Liver (tissue), 9 donors: ENCODE measurements around the gene MAN2A1. TPM values are rescaled to one million over a fixed set of nuclear protein-coding genes. Genes with fewer than 3 reads are reported as not detected.

Experiments used
- DNase-seq: peaks from one replicate; pipeline ENCODE4 v3.0.0-alpha.2; 2017; ENCODE audit warnings: low spot score
- H3K27ac ChIP-seq, 2 donors: one replicate each; pipeline ENCODE4 v1.7.0; 2013; ENCODE audit warnings: inconsistent platforms in 2 of 2, low read length in 2 of 2, control low read depth in 1 of 2, low read depth in 1 of 2, mild to moderate bottlenecking in 1 of 2
- H3K27me3 ChIP-seq, 4 donors: one replicate each; pipeline versions ENCODE4 v1.6.1 to v1.7.0; 2013; ENCODE audit warnings: low read length in 3 of 4, inconsistent platforms in 1 of 4, mild to moderate bottlenecking in 1 of 4, moderate library complexity in 1 of 4; ENCODE audit not compliant: control insufficient read depth in 4 of 4, insufficient read depth in 4 of 4
- H3K36me3 ChIP-seq, 4 donors: one replicate each; pipeline versions ENCODE4 v1.6.1 to v1.7.0; 2013; ENCODE audit warnings: low read length in 3 of 4, mild to moderate bottlenecking in 3 of 4, low read depth in 1 of 4, moderate library complexity in 1 of 4; ENCODE audit not compliant: control insufficient read depth in 4 of 4, insufficient read depth in 3 of 4
- H3K4me1 ChIP-seq, 4 donors: one replicate each; pipeline versions ENCODE4 v1.6.1 to v1.7.0; 2013; ENCODE audit warnings: low read length in 3 of 4, mild to moderate bottlenecking in 3 of 4, moderate library complexity in 1 of 4; ENCODE audit not compliant: control insufficient read depth in 4 of 4, insufficient read depth in 4 of 4
- H3K4me3 ChIP-seq, 3 donors: one replicate each; pipeline versions ENCODE4 v1.6.1 to v1.7.0; 2013; ENCODE audit warnings: low read length in 3 of 3, control low read depth in 1 of 3, low read depth in 1 of 3, mild to moderate bottlenecking in 1 of 3
- H3K9ac ChIP-seq, 2 donors: one replicate each; pipeline ENCODE4 v1.7.0; 2013; ENCODE audit warnings: low read length in 2 of 2, mild to moderate bottlenecking in 2 of 2, moderate library complexity in 2 of 2, control low read depth in 1 of 2, low read depth in 1 of 2
- H3K9me3 ChIP-seq, 4 donors: one replicate each; pipeline versions ENCODE4 v1.6.1 to v1.7.0; 2013; ENCODE audit warnings: low read length in 3 of 4; ENCODE audit not compliant: control insufficient read depth in 4 of 4
- ATF3 ChIP-seq: IDR thresholded peaks from 2 replicates; pipeline ENCODE4 v1.6.1; 2016; ENCODE audit warnings: antibody characterized with exemption
- CTCF ChIP-seq: fragments of 150-350 bp; IDR thresholded peaks from 2 replicates; pipeline ENCODE4 v1.5.1; 2017; ENCODE audit warnings: improper control_type of control experiment, low read depth, low read length; ENCODE audit not compliant: missing input control
- EGR1 ChIP-seq, 2 donors: IDR thresholded peaks; 2 replicates each; pipeline ENCODE4 v1.6.1; 2016 to 2018; ENCODE audit warnings: antibody characterized with exemption in 2 of 2, low read depth in 2 of 2
- FOXA1 ChIP-seq: IDR thresholded peaks from 2 replicates; pipeline ENCODE4 v1.6.1; 2016; ENCODE audit warnings: antibody characterized with exemption
- FOXA2 ChIP-seq: IDR thresholded peaks from 2 replicates; pipeline ENCODE4 v1.6.1; 2016; ENCODE audit warnings: antibody characterized with exemption
- GABPA ChIP-seq, 2 donors: IDR thresholded peaks in 1 of 2; conservative IDR thresholded peaks in 1 of 2; 2 replicates each; pipeline ENCODE4 v1.6.1; 2016; ENCODE audit warnings: antibody characterized with exemption in 2 of 2, mild to moderate bottlenecking in 1 of 2, moderate library complexity in 1 of 2
- HNF4A ChIP-seq, 2 donors: conservative IDR thresholded peaks; 2 replicates each; pipeline ENCODE4 v1.6.1; 2016; ENCODE audit warnings: antibody characterized with exemption in 2 of 2, mild to moderate bottlenecking in 2 of 2
- HNF4G ChIP-seq: IDR thresholded peaks from 2 replicates; pipeline ENCODE4 v1.6.1; 2016; ENCODE audit warnings: antibody characterized with exemption
- JUND ChIP-seq, 2 donors: IDR thresholded peaks; 2 replicates each; pipeline ENCODE4 v1.6.1; 2016; ENCODE audit warnings: antibody characterized with exemption in 2 of 2
- MAX ChIP-seq: IDR thresholded peaks from 2 replicates; pipeline ENCODE4 v1.6.1; 2016; ENCODE audit warnings: antibody characterized with exemption
- NR2F2 ChIP-seq: IDR thresholded peaks from 2 replicates; pipeline ENCODE4 v1.6.1; 2016; ENCODE audit warnings: antibody characterized with exemption
- RAD21 ChIP-seq, 2 donors: IDR thresholded peaks; 2 replicates each; pipeline ENCODE4 v1.6.1; 2016; ENCODE audit warnings: antibody characterized with exemption in 2 of 2, mild to moderate bottlenecking in 2 of 2
- REST ChIP-seq: IDR thresholded peaks from 2 replicates; pipeline ENCODE4 v1.6.1; 2016; ENCODE audit warnings: antibody characterized with exemption, mild to moderate bottlenecking
- RXRA ChIP-seq, 2 donors: IDR thresholded peaks; 2 replicates each; pipeline ENCODE4 v1.6.1; 2017 to 2018; ENCODE audit warnings: antibody characterized with exemption in 2 of 2, mild to moderate bottlenecking in 1 of 2
- SP1 ChIP-seq: IDR thresholded peaks from 2 replicates; pipeline ENCODE4 v1.6.1; 2018; ENCODE audit warnings: antibody characterized with exemption, mild to moderate bottlenecking
- TAF1 ChIP-seq: conservative IDR thresholded peaks from 2 replicates; pipeline ENCODE4 v1.6.1; 2016; ENCODE audit warnings: antibody characterized with exemption, mild to moderate bottlenecking
- YY1 ChIP-seq: IDR thresholded peaks from 2 replicates; pipeline ENCODE4 v1.6.1; 2016; ENCODE audit warnings: antibody characterized with exemption, mild to moderate bottlenecking
- ZBTB33 ChIP-seq: IDR thresholded peaks from 2 replicates; pipeline ENCODE4 v1.6.1; 2016; ENCODE audit warnings: antibody characterized with exemption
- WGBS: extraction: QIAGEN DNeasy Blood & Tissue Kit; methylation state at CpG from one replicate; pipeline ENCODE4 v1.1.7; 2013; 5-methylcytosine and 5-hydroxymethylcytosine counted together
- polyA plus RNA-seq, 2 donors: library from polyadenylated mRNA; stranded (reverse) in 1 of 2; unstranded in 1 of 2; fragments of 200-250 nt in 1 of 2; fragments of >200 nt in 1 of 2; fragmentation: Nextera tagmentation in 1 of 2; extraction: Ambion mirVana in 1 of 2; gene quantifications; one replicate each; pipeline versions ENCODE4 v1.2.1 to v1.2.3, GENCODE V29; 2013 to 2015
- total RNA-seq, 2 donors: library from RNA; depleted of rRNA; stranded (reverse); fragments of >200 nt; gene quantifications; one replicate each; pipeline ENCODE4 v1.2.3, GENCODE V29; 2014
- donor health status: healthy.
- donor health status: healthy.
- donor health status: healthy.
- donor health status: healthy.
- donor health status: healthy.

The MAN2A1 gene
- total and polyA plus RNA-seq, 4 donors: 21.4 to 82.8 (median 47.3) TPM

- Histone ChIP-seq H3K27me3 (no peaks in the 10 kb centered on the region), H3K4me1 (no peaks in the 10 kb centered on the region), H3K9me3 (no peaks in the 10 kb centered on the region), H3K9ac (no peak overlapping the region), H3K36me3 (no peaks in the 10 kb centered on the region), H3K27ac (no peak overlapping the region), H3K4me3 (no peak overlapping the region)
- 93% methylated on average over 6 of the region's 6 CpGs for WGBS
- no peak for DNase-seq
- no peak for TF ChIP-seq REST
- TF ChIP-seq HNF4G: no peak
- TF ChIP-seq JUND (IDR thresholded peaks at IDR 0.05): no peak
- no peak for TF ChIP-seq FOXA2
- TF ChIP-seq FOXA1: no peak
- no peak for TF ChIP-seq MAX
- no peak for TF ChIP-seq CTCF
- TF ChIP-seq EGR1 (IDR thresholded peaks at IDR 0.05; ENCODE audit: low read depth in 2 of 2): no peak
- TF ChIP-seq SP1: no peak
- no peak for TF ChIP-seq TAF1
- TF ChIP-seq GABPA (IDR thresholded peaks at IDR 0.05 in 1 of 2, conservative IDR thresholded peaks at IDR 0.05 in 1 of 2): no peak
- no peak for TF ChIP-seq HNF4A (conservative IDR thresholded peaks at IDR 0.05)
- no peak for TF ChIP-seq ZBTB33
Measured at GRCh38 chr5:109877670-109878045, 187.9 kb downstream of the MAN2A1 start.

- H3K36me3 ChIP-seq: no peaks in the 10 kb centered on the region
- no peaks in the 10 kb centered on the region for H3K4me1 ChIP-seq
- H3K27ac ChIP-seq: no peak overlapping the region
- 95% methylated on average over 5 of the region's 5 CpGs for WGBS
- H3K9ac ChIP-seq: no peak overlapping the region
- H3K9me3 ChIP-seq: no peaks in the 10 kb centered on the region
- no peak overlapping the region for H3K4me3 ChIP-seq
- H3K27me3 ChIP-seq: no peaks in the 10 kb centered on the region
- DNase-seq: no peak
- no peak for TF ChIP-seq TAF1
- no peak for TF ChIP-seq REST
- no peak for TF ChIP-seq ZBTB33
- no peak for TF ChIP-seq FOXA1
- no peak for TF ChIP-seq GABPA (IDR thresholded peaks at IDR 0.05 in 1 of 2, conservative IDR thresholded peaks at IDR 0.05 in 1 of 2)
- no peak for TF ChIP-seq EGR1 (IDR thresholded peaks at IDR 0.05; ENCODE audit: low read depth in 2 of 2)
- no peak for TF ChIP-seq ATF3
- TF ChIP-seq YY1: no peak
- no peak for TF ChIP-seq NR2F2
- no peak for TF ChIP-seq SP1
- TF ChIP-seq RXRA (IDR thresholded peaks at IDR 0.05): no peak
- TF ChIP-seq HNF4A (conservative IDR thresholded peaks at IDR 0.05): no peak
- TF ChIP-seq RAD21 (IDR thresholded peaks at IDR 0.05): no peak
- no peak for TF ChIP-seq HNF4G
Measured at GRCh38 chr5:109878887-109879286, 189.2 kb downstream of the MAN2A1 start.
